Erythroblast (primary cell): Measurements from ENCODE around the gene POC5.

ENCODE experiments used
- DNase-seq, 2 experiments: peaks; one replicate each; lab custom pipeline; 2025; lab: John Stamatoyannopoulos, UW
- GATA1 ChIP-seq: IDR thresholded peaks from 2 replicates; pipeline ENCODE4 v1.6.1; 2011; ENCODE audit warnings: low read depth, mild to moderate bottlenecking, control low read depth, low read length, moderate library complexity
- POLR2A ChIP-seq: IDR thresholded peaks from 2 replicates; pipeline ENCODE4 v1.6.1; 2011; ENCODE audit warnings: mild to moderate bottlenecking, low read length

The POC5 gene

GRCh38 chr5:75678155-75678554, 39.1 kb downstream of the POC5 start:
- DNase-seq = no peak
- TF ChIP-seq GATA1 = no peak
- no peak for TF ChIP-seq POLR2A

GRCh38 chr5:75677607-75678006, 39.6 kb downstream of the POC5 start:
- TF ChIP-seq POLR2A = no peak
- TF ChIP-seq GATA1 = no peak
- DNase-seq = no peak

GRCh38 chr5:75675783-75676182, 41.5 kb downstream of the POC5 start:
- no peak for DNase-seq
- TF ChIP-seq GATA1 (no peak), POLR2A (no peak)

- no peak for DNase-seq
- TF ChIP-seq GATA1 (no peak), POLR2A (no peak)
These were observed 44.6 kb downstream of the POC5 start for GRCh38 chr5:75672616-75673015.

- DNase-seq = no peak
These were observed 45.7 kb downstream of the POC5 start for GRCh38 chr5:75671506-75671905.

GRCh38 chr5:75670577-75670976, 46.7 kb downstream of the POC5 start:
- TF ChIP-seq GATA1 = no peak
- no peak for TF ChIP-seq POLR2A
- DNase-seq = no peak

More at GRCh38 chr5:75671506-75671905, 45.7 kb downstream of the POC5 start:
- TF ChIP-seq POLR2A (no peak), GATA1 (no peak)

GRCh38 chr5:75668977-75669689, 48.1 kb downstream of the POC5 start:
- DNase-seq = peak; percentile 87 to 90
- TF ChIP-seq GATA1 (no peak), POLR2A (peak; percentile 67)

- TF ChIP-seq GATA1 (no peak), POLR2A (no peak)
- no peak for DNase-seq
These were observed 48.8 kb downstream of the POC5 start for GRCh38 chr5:75668445-75668844.

- no peak for DNase-seq
- TF ChIP-seq POLR2A = no peak
- no peak for TF ChIP-seq GATA1
These were observed 49.7 kb downstream of the POC5 start for GRCh38 chr5:75667586-75667985.

GRCh38 chr5:75666801-75667200, 50.4 kb downstream of the POC5 start:
- DNase-seq = no peak
- TF ChIP-seq POLR2A = no peak
- no peak for TF ChIP-seq GATA1

- TF ChIP-seq GATA1 = no peak
- TF ChIP-seq POLR2A = no peak
- DNase-seq = no peak
These were observed 52.3 kb downstream of the POC5 start for GRCh38 chr5:75664979-75665378.

- TF ChIP-seq GATA1 (no peak), POLR2A (no peak)
- no peak for DNase-seq
These were observed 53.5 kb downstream of the POC5 start for GRCh38 chr5:75663579-75664284.

- TF ChIP-seq GATA1 = no peak
- DNase-seq = no peak
These were observed 55.2 kb downstream of the POC5 start for GRCh38 chr5:75662061-75662460.

GRCh38 chr5:75660678-75661465, 56.4 kb downstream of the POC5 start:
- TF ChIP-seq GATA1 (no peak), POLR2A (no peak)
- no peak for DNase-seq
